Measurements from ENCODE around the gene ADARB2. TPM values are rescaled to one million over a fixed set of nuclear protein-coding genes. Genes with fewer than 3 reads are reported as not detected.

The ADARB2 gene
- total RNA-seq, 2 experiments from 2014 or later, result 1.3 to 1.4 TPM

DNA sequence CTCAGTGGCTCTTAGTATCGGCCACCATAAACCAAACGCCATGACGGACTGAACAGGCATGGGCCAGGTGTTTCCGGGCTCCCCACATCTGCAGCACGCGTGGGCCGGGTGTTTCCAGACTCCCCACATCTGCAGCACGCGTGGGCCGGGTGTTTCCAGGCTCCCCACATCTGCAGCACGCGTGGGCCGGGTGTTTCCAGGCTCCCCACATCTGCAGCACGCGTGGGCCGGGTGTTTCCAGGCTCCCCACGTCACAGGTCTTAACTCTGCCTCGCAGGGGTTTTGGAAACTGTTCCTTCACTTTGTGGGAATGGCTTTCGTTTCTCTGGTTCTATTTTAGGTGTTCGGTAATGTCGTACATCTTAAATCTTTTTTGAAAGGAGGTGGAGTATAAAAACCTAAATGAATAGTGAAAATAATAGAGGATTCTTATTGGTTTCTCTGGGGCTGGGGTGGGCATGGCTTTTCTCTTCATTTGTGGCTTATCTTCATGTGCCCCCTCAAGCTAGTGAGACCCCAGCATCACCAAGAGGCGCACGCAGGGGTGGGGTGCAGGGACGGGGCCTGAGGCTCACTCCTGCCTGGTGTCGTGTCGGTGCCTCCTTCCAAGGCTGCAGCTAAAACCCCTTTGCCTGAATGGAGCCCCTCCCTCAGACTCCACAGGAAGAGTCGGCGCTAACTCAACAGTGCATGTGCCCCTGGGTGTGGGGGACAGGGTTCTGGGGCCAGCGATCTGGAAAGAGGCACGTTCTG, 554.9 kb downstream of the ADARB2 start:
- intact Hi-C loops (cut with micrococcal nuclease), result no loop called here
- no peak overlapping the region for H3K4me3 Mint-ChIP-seq
- no peaks in the 10 kb centered on the region for H3K27me3 Mint-ChIP-seq (ENCODE audit: low read depth)
- H3K27ac Mint-ChIP-seq, result no peak overlapping the region
- H3K4me1 Mint-ChIP-seq (ENCODE audit: low read depth), result no peaks in the 10 kb centered on the region
- CTCF ChIA-PET, result no interaction called here
- H3K9me3 Mint-ChIP-seq, result no peaks in the 10 kb centered on the region
- no peak for DNase-seq
- H3K36me3 Mint-ChIP-seq (ENCODE audit: low read depth), result no peaks in the 10 kb centered on the region

DNA sequence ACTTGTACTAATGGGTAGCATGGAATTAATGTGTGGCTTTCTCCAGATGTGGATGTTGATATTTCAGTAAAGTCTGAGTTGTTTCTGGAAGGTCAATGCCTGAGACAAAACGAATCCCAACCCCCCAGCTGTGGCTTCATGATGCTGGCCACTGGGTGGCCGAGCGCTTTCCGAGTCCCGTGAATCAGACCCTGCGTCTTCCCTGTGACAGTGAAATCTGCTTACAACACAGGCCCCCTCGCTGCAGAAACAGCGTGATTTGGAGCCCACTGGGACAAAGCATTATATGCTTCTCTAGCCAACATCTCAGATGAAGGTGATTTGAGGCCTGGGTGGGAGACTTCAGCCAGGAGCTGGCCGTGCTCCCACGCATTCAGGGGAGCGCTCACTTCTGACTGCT, 556.5 kb downstream of the ADARB2 start:
- CTCF ChIA-PET, result interaction anchor here (0.6 to 1.1 kb wide), 2 partner anchors 11 to 236 kb away, joined by 3 to 4 read pairs; no protein-coding TSS in a partner anchor
- no peak overlapping the region for H3K27ac Mint-ChIP-seq

DNA sequence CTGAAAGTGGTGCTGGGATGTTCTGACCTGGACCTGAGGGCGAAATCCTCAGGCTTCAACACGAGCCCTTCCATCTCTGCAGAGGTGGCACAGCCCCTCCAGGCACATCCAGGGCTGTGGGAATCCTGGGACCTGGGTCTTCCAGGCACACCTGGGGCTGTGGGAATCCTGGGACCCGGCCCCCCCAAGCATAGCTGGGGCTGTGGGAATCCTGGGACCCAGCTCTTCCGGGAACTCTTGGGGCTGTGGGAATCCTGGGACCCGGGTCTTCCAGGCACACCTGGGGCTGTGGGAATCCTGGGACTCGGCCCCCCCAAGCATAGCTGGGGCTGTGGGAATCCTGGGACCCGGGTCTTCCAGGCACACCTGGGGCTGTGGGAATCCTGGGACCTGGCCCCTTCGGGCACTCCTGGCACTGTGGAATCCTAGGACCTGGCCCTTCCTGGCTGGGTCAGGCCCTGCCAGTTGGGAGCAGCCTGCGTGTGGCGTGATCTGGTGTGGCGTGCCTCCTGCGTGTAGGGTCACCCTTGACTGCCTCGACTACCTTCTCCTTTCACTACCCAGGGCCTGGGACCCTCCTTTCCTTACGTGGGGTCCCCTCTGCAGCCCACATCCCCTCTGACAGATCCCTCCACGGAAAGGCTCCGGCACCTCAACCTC, 557.1 kb downstream of the ADARB2 start:
- intact Hi-C loops (cut with micrococcal nuclease), result no loop called here
- Mint-ChIP-seq H3K27ac (no peak overlapping the region), H3K27me3 (ENCODE audit: low read depth) (no peaks in the 10 kb centered on the region), H3K9me3 (no peaks in the 10 kb centered on the region), H3K4me1 (ENCODE audit: low read depth) (no peaks in the 10 kb centered on the region), H3K4me3 (no peak overlapping the region), H3K36me3 (ENCODE audit: low read depth) (no peaks in the 10 kb centered on the region)
- CTCF ChIA-PET, result interaction anchor here (0.6 to 1.1 kb wide), 2 partner anchors 12 to 235 kb away, joined by 3 to 4 read pairs; no protein-coding TSS in a partner anchor
- DNase-seq, result no peak

More for the DNA sequence above, 556.5 kb downstream of the ADARB2 start:
- Mint-ChIP-seq H3K27me3 (ENCODE audit: low read depth) (no peaks in the 10 kb centered on the region), H3K4me3 (no peak overlapping the region), H3K9me3 (no peaks in the 10 kb centered on the region), H3K4me1 (ENCODE audit: low read depth) (no peaks in the 10 kb centered on the region), H3K36me3 (ENCODE audit: low read depth) (no peaks in the 10 kb centered on the region)
- no peak for DNase-seq
- intact Hi-C loops (cut with micrococcal nuclease), result no loop called here

DNA sequence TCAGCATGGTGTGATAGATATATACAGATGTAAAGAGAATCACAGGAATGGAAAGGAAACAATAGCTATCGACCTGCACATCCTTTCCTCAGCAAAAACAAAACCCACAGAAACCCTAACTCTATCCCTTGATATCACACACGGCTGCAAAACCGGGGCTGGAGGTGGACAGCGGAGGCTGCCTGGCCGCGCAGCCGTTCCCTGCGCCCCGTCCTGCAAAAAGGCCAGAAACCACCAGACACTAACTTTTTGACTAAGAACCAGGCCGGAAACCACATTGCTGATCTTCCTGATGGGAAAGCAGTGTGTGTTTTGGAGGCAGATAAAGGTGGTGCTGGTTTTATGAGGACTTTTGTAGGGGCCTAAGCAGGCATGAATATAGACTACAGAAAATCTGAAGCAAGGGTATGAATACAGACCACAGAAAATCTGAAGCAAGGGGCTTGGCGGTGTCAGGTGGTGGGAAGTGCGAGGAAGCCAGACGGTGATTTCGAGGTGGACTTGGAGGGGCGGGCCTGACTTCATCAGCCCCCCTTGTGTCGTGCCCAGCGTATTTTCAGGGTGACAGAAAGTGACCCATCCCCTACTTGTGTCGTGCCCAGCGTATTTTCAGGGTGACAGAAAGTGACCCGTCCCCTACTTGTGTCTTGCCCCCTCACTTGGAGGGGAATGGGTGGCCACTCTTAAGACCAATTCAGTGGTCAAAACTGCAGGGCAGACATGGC, 557.8 kb downstream of the ADARB2 start:
- Mint-ChIP-seq H3K9me3 (no peaks in the 10 kb centered on the region), H3K4me1 (ENCODE audit: low read depth) (no peaks in the 10 kb centered on the region), H3K4me3 (no peak overlapping the region), H3K27ac (no peak overlapping the region), H3K27me3 (ENCODE audit: low read depth) (no peaks in the 10 kb centered on the region), H3K36me3 (ENCODE audit: low read depth) (no peaks in the 10 kb centered on the region)
- no peak for DNase-seq
- CTCF ChIA-PET, result interaction anchor here (1.3 kb wide), 1 partner anchor 69 kb away, joined by 3 read pairs; no protein-coding TSS in a partner anchor
- intact Hi-C loops (cut with micrococcal nuclease), result no loop called here

DNA sequence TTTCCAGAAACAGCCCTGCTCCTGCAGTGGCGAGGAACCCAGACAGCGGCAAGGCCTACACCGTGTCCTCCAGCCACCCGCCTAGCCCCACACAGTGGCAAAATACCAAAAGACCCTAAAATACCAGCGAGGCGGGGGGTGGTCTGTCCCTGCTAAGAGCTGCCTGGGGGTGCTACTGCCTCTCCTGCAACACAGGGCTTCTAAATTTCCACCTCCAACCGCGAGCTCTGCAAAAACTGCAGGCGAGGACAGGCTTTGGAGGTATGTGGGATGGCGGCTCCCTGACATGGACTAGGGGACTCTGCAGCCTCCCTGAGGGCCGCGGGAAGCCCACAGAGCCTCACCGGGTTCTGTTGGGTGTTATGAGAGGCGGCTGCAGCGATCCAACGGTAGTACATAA, 558.8 kb downstream of the ADARB2 start:
- H3K36me3 Mint-ChIP-seq (ENCODE audit: low read depth), result no peaks in the 10 kb centered on the region

DNA sequence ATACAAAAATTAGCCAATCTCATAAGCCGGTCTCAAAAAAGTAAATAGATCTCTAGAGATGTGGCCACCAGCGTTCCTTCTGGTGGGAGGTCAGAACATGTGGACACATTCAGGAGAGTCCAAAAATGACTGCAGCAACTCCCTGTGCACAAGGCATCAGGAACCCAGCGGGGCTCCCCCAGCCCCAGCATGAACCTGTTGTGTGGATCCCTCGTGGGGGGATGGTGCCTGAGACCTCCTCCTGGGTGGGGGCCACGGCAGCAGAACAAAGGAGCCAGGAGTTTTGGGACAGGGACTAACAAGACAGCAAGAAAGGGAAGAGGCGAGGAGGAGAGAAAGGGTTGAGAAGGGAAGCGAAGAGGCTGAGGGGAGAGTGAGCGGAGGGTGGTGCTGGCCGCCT, 559.4 kb downstream of the ADARB2 start:
- no peaks in the 10 kb centered on the region for H3K36me3 Mint-ChIP-seq (ENCODE audit: low read depth)

More for the DNA sequence above, 558.8 kb downstream of the ADARB2 start:
- H3K9me3 Mint-ChIP-seq, result no peaks in the 10 kb centered on the region
- intact Hi-C loops (cut with micrococcal nuclease), result no loop called here
- CTCF ChIA-PET, result interaction anchor here (1.3 kb wide), 1 partner anchor 68 kb away, joined by 3 read pairs; no protein-coding TSS in a partner anchor
- no peaks in the 10 kb centered on the region for H3K27me3 Mint-ChIP-seq (ENCODE audit: low read depth)
- DNase-seq, result no peak
- no peak overlapping the region for H3K27ac Mint-ChIP-seq
- H3K4me1 Mint-ChIP-seq (ENCODE audit: low read depth), result no peaks in the 10 kb centered on the region
- H3K4me3 Mint-ChIP-seq, result no peak overlapping the region

DNA sequence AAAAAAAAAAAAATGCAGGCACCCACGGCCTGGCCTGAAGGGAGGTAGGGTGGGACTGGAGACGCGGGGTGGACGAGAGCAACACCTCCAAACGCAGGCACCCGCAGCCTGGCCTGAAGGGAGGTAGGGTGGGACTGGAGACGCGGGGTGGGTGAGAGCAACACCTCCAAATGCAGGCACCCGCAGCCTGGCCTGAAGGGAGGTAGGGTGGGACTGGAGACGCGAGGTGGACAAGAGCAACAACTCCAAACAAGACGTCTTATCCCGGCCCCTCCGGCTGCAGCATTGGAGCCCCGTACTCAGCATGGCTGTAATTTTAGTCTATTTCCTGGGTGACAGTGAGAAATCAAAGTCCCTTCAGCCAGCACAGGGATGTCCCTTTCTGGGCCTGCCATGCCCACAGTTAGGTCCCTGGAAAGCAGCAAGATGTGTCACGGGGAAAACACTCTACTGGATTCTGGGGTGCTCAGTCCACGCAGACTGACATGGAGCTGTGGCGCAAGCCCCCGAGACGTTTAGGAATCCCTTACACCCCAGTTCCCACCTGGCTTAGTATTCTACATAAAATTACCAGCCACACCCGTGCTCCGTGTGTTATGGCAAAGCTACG, 561.3 kb downstream of the ADARB2 start:
- CTCF ChIA-PET, result no interaction called here

More for the DNA sequence above, 559.4 kb downstream of the ADARB2 start:
- Mint-ChIP-seq H3K9me3 (no peaks in the 10 kb centered on the region), H3K4me3 (no peak overlapping the region), H3K4me1 (ENCODE audit: low read depth) (no peaks in the 10 kb centered on the region), H3K27ac (no peak overlapping the region), H3K27me3 (ENCODE audit: low read depth) (no peaks in the 10 kb centered on the region)
- CTCF ChIA-PET, result no interaction called here
- no peak for DNase-seq
- intact Hi-C loops (cut with micrococcal nuclease), result no loop called here

DNA sequence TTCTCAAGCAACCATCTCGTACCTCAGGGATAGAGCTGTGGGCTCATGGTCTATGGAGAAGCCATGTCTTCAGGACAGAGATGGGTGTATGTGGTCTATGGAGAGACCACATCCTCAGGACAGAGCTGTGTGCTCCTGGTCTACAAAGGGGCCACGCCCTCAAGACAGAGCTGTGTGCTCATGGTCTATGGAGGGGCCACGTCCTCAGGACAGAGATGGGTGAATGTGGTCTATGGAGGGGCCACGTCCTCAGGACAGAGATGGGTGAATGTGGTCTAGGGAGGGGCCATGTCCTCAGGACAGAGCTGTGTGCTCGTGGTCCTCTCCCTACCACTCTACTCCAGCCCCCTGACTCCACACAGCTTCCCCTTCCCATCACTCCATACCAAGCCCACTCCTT, 563.3 kb downstream of the ADARB2 start:
- H3K9me3 Mint-ChIP-seq, result no peaks in the 10 kb centered on the region
- intact Hi-C loops (cut with micrococcal nuclease), result no loop called here
- CTCF ChIA-PET, result no interaction called here
- no peaks in the 10 kb centered on the region for H3K4me1 Mint-ChIP-seq (ENCODE audit: low read depth)
- H3K36me3 Mint-ChIP-seq (ENCODE audit: low read depth), result no peaks in the 10 kb centered on the region
- no peak overlapping the region for H3K4me3 Mint-ChIP-seq
- no peak overlapping the region for H3K27ac Mint-ChIP-seq
- DNase-seq, result no peak
- H3K27me3 Mint-ChIP-seq (ENCODE audit: low read depth), result no peaks in the 10 kb centered on the region

More for the DNA sequence above, 561.3 kb downstream of the ADARB2 start:
- no peaks in the 10 kb centered on the region for H3K9me3 Mint-ChIP-seq
- no peak overlapping the region for H3K27ac Mint-ChIP-seq
- no peaks in the 10 kb centered on the region for H3K27me3 Mint-ChIP-seq (ENCODE audit: low read depth)
- no peak overlapping the region for H3K4me3 Mint-ChIP-seq
- no peaks in the 10 kb centered on the region for H3K36me3 Mint-ChIP-seq (ENCODE audit: low read depth)
- DNase-seq, result no peak
- intact Hi-C loops (cut with micrococcal nuclease), result no loop called here
- H3K4me1 Mint-ChIP-seq (ENCODE audit: low read depth), result no peaks in the 10 kb centered on the region

DNA sequence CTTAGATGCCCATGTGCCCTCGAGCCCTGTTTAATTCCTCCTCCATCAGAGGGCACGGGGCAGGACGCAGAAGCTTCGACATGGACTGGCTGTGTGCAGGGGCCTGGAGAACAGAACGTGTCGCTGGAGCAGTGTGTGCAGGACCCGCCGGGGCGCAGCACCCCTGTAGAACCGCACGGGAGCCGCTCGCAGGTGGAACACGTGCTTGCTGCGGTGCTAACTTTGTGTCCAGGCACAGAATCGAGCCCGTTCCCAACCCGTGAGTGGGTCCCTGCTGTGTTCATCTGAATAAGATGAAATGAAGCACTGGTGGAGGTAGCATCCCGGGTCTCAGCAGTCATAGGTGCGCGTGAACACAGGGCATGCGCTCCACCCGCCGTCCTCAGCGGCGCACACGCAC, 564.2 kb downstream of the ADARB2 start:
- Mint-ChIP-seq H3K4me3 (no peak overlapping the region), H3K36me3 (ENCODE audit: low read depth) (no peaks in the 10 kb centered on the region), H3K9me3 (no peaks in the 10 kb centered on the region), H3K27ac (no peak overlapping the region), H3K4me1 (ENCODE audit: low read depth) (no peaks in the 10 kb centered on the region), H3K27me3 (ENCODE audit: low read depth) (peaks cover 2% of the 10 kb centered on the region)
- intact Hi-C loops (cut with micrococcal nuclease), result no loop called here
- CTCF ChIA-PET, result no interaction called here
- DNase-seq, result no peak

DNA sequence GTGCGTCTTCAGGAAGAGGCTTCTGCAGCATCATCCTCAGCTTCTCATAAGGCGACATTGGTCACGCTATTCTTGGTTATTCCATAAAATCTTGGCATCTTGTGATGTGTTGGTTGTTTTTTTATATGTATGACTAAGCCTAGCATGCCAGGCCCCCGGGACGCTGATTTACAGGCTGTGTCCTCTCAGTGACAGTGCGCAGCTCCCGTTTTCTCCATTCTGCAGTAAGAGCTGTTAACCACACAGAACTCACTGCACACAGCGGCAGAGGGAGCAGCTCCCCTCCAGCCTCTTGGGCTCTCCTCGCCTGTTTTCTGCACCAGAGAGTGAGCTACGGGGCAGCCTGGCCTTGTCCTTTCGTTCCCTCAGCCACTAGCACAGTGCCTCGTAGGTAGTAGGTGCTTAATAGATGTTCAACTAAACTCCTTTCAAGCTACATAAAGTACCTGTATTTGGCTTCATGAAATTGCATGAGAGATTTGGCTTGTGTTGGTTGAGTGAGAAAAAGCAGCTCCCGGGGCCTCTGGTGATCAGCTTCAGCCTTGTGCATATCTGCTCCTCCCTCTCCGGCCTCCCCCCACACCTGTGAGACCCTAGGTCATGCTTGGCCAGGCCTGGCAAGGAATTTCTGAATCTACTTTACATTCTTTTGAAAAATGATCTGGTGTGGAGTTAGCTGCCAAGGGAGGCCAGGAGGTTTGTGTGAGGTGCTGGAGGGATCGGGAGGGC, 564.9 kb downstream of the ADARB2 start:
- intact Hi-C loops (cut with micrococcal nuclease), result no loop called here
- no peak overlapping the region for H3K4me3 Mint-ChIP-seq
- H3K4me1 Mint-ChIP-seq (ENCODE audit: low read depth), result no peaks in the 10 kb centered on the region
- no peak for DNase-seq
- no peaks in the 10 kb centered on the region for H3K36me3 Mint-ChIP-seq (ENCODE audit: low read depth)
- peaks cover 4% of the 10 kb centered on the region for H3K27me3 Mint-ChIP-seq (ENCODE audit: low read depth)
- CTCF ChIA-PET, result no interaction called here
- no peaks in the 10 kb centered on the region for H3K9me3 Mint-ChIP-seq
- no peak overlapping the region for H3K27ac Mint-ChIP-seq

DNA sequence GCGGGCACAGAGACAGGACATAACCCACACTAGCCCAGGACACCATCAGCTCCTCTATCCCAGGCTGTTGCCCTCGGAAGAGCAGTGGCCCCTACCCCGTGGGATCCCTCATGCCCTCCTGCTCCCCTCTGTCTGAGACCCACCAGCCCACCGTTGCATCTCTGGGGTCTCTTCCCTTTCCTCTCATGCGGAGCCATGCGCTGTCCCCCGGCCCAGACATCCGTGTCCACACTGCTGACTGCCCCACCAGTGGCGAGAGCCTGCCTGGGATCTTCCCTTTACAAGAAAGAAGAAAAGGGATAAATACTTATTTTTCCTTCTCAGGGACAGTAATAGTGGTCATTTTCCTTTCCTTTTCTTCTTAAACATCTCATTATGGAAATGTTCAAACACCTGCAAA, 565.7 kb downstream of the ADARB2 start:
- no peaks in the 10 kb centered on the region for H3K9me3 Mint-ChIP-seq
- no peaks in the 10 kb centered on the region for H3K36me3 Mint-ChIP-seq (ENCODE audit: low read depth)
- no peak for DNase-seq
- CTCF ChIA-PET, result no interaction called here
- no peak overlapping the region for H3K27ac Mint-ChIP-seq
- no peaks in the 10 kb centered on the region for H3K4me1 Mint-ChIP-seq (ENCODE audit: low read depth)
- H3K4me3 Mint-ChIP-seq, result no peak overlapping the region
- intact Hi-C loops (cut with micrococcal nuclease), result no loop called here
- H3K27me3 Mint-ChIP-seq (ENCODE audit: low read depth), result peaks cover 5% of the 10 kb centered on the region

DNA sequence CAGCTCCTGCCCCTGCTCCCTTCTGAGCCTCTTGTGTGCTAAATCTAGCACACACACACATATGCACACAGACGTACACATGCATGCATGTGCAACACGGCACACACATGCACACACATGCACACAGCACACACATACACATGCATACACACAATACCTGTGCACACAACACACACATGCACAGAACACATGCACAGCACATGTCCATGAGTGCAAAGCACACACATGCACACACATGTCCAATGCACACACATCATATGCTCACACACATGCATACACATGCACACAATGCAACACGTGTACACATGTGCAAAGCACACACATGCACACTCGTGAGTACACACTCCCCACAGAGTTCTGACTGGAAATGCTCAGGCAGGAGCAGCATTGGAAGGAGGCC, 566.1 kb downstream of the ADARB2 start:
- H3K9me3 Mint-ChIP-seq, result no peaks in the 10 kb centered on the region
- DNase-seq, result no peak

More for the DNA sequence above, 566.1 kb downstream of the ADARB2 start:
- Mint-ChIP-seq H3K36me3 (ENCODE audit: low read depth) (no peaks in the 10 kb centered on the region), H3K27me3 (ENCODE audit: low read depth) (peaks cover 5% of the 10 kb centered on the region), H3K27ac (no peak overlapping the region), H3K4me1 (ENCODE audit: low read depth) (no peaks in the 10 kb centered on the region), H3K4me3 (no peak overlapping the region)
- intact Hi-C loops (cut with micrococcal nuclease), result no loop called here
- CTCF ChIA-PET, result no interaction called here

Data from activated naive CD4-positive, alpha-beta T cell treated with anti-CD3 and anti-CD28 coated beads for 36 hours (primary cell).